SK-N-SH (cell line): ENCODE results near the gene ANKS1B.

Source experiments
- EP300 ChIP-seq, 2 experiments: IDR thresholded peaks; 2 replicates each; pipeline versions ENCODE4 v1.4.0 to v1.6.1; 2012; ENCODE audit warnings: borderline replicate concordance in 1 of 2, low read depth in 1 of 2, low read length in 1 of 2
- FOXM1 ChIP-seq: IDR thresholded peaks from 2 replicates; pipeline ENCODE4 v1.4.0; 2012; ENCODE audit warnings: low read depth, mild to moderate bottlenecking
- JUND ChIP-seq: IDR thresholded peaks from 2 replicates; pipeline ENCODE4 v1.4.0; 2012
- MXI1 ChIP-seq: IDR thresholded peaks from 2 replicates; pipeline ENCODE4 v1.6.1; 2012; ENCODE audit warnings: mild to moderate bottlenecking, low read depth, low read length, improper control_type of control experiment
- NRF1 ChIP-seq: IDR thresholded peaks from 2 replicates; pipeline ENCODE4 v1.6.1; 2012; ENCODE audit warnings: low read depth, mild to moderate bottlenecking, low read length
- POLR2AphosphoS5 ChIP-seq: IDR thresholded peaks from 2 replicates; pipeline ENCODE4 v1.6.1; 2012; ENCODE audit warnings: low read depth, low read length
- RAD21 ChIP-seq: IDR thresholded peaks from 2 replicates; pipeline ENCODE4 v1.6.1; 2012; ENCODE audit warnings: mild to moderate bottlenecking, low read length
- RCOR1 ChIP-seq: fragments of 150-350 bp; IDR thresholded peaks from 2 replicates; pipeline ENCODE4 v1.6.1; 2017; ENCODE audit warnings: antibody characterized with exemption, low read length
- SIN3A ChIP-seq: IDR thresholded peaks from 2 replicates; pipeline ENCODE4 v1.6.1; 2012; ENCODE audit warnings: low read depth, mild to moderate bottlenecking, low read length, moderate library complexity, borderline replicate concordance
- SMC3 ChIP-seq: IDR thresholded peaks from 2 replicates; pipeline ENCODE4 v1.6.1; 2012; ENCODE audit warnings: low read depth, low read length, improper control_type of control experiment
- TF ChIP-seq, protein P1 (sequence below): fragments of 200-600 bp; sonication (generic); IDR thresholded peaks from 2 replicates; pipeline ENCODE4 v1.6.1; 2017; ENCODE audit warnings: antibody characterized with exemption, mild to moderate bottlenecking, moderate library complexity
- TF ChIP-seq, protein P2 (sequence below): IDR thresholded peaks from 2 replicates; pipeline ENCODE4 v1.4.0; 2012; ENCODE audit warnings: low read depth, borderline replicate concordance
- TF ChIP-seq, protein P3 (sequence below): IDR thresholded peaks from 2 replicates; pipeline ENCODE4; 2012
- TF ChIP-seq, protein P4 (sequence below): IDR thresholded peaks from 2 replicates; pipeline ENCODE4 v1.4.0; 2012; ENCODE audit warnings: low read depth

DNA sequence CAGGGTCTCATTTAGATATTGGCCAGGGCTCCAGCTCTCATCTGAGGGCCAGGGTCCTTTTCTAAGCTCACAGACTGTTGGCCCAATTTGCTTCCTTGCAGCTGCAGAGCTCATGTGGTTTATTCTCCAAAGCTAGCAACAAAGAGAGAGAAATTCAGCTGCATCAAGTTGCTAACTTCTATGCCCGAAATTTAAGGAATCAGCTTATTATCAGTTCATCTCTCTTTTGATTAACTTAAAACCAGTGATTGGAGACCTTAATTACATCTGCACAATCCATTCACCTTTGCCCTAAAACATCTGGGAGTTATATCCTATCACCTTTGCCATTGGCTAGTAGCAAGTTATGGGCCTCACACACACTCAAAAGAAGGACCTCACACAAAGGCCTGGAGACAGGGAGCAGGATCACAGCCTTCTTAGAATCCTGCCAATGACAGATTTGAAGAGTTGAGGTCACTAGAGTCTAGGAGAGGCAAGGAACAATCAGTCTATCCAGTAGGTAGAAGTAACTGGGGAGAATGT lies 596.0 kb downstream of the ANKS1B start:
- TF ChIP-seq NRF1 (no peak), JUND (no peak), POLR2AphosphoS5 (no peak), MXI1 (no peak), SIN3A (no peak), SMC3 (no peak), RCOR1 (no peak), RAD21 (no peak), FOXM1 (no peak), EP300 (IDR thresholded peaks at IDR 0.05; ENCODE audit: borderline replicate concordance in 1 of 2, low read depth in 1 of 2, low read length in 1 of 2) (no peak)
- TF ChIP-seq, protein P1, sequence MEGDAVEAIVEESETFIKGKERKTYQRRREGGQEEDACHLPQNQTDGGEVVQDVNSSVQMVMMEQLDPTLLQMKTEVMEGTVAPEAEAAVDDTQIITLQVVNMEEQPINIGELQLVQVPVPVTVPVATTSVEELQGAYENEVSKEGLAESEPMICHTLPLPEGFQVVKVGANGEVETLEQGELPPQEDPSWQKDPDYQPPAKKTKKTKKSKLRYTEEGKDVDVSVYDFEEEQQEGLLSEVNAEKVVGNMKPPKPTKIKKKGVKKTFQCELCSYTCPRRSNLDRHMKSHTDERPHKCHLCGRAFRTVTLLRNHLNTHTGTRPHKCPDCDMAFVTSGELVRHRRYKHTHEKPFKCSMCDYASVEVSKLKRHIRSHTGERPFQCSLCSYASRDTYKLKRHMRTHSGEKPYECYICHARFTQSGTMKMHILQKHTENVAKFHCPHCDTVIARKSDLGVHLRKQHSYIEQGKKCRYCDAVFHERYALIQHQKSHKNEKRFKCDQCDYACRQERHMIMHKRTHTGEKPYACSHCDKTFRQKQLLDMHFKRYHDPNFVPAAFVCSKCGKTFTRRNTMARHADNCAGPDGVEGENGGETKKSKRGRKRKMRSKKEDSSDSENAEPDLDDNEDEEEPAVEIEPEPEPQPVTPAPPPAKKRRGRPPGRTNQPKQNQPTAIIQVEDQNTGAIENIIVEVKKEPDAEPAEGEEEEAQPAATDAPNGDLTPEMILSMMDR, result no peak
- TF ChIP-seq, protein P2, sequence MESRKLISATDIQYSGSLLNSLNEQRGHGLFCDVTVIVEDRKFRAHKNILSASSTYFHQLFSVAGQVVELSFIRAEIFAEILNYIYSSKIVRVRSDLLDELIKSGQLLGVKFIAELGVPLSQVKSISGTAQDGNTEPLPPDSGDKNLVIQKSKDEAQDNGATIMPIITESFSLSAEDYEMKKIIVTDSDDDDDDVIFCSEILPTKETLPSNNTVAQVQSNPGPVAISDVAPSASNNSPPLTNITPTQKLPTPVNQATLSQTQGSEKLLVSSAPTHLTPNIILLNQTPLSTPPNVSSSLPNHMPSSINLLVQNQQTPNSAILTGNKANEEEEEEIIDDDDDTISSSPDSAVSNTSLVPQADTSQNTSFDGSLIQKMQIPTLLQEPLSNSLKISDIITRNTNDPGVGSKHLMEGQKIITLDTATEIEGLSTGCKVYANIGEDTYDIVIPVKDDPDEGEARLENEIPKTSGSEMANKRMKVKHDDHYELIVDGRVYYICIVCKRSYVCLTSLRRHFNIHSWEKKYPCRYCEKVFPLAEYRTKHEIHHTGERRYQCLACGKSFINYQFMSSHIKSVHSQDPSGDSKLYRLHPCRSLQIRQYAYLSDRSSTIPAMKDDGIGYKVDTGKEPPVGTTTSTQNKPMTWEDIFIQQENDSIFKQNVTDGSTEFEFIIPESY, result no peak
- TF ChIP-seq, protein P3, sequence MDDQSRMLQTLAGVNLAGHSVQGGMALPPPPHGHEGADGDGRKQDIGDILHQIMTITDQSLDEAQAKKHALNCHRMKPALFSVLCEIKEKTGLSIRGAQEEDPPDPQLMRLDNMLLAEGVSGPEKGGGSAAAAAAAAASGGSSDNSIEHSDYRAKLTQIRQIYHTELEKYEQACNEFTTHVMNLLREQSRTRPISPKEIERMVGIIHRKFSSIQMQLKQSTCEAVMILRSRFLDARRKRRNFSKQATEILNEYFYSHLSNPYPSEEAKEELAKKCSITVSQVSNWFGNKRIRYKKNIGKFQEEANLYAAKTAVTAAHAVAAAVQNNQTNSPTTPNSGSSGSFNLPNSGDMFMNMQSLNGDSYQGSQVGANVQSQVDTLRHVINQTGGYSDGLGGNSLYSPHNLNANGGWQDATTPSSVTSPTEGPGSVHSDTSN, result no peak
- TF ChIP-seq, protein P4, sequence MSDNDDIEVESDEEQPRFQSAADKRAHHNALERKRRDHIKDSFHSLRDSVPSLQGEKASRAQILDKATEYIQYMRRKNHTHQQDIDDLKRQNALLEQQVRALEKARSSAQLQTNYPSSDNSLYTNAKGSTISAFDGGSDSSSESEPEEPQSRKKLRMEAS, result no peak
